NCI-H1930 (cell line): ENCODE measurements around the gene ITGA11.

Experiments
- DNase-seq, 2 experiments: peaks; one replicate each; lab custom pipeline; 2025; lab: John Stamatoyannopoulos, UW

Gene ITGA11

DNA sequence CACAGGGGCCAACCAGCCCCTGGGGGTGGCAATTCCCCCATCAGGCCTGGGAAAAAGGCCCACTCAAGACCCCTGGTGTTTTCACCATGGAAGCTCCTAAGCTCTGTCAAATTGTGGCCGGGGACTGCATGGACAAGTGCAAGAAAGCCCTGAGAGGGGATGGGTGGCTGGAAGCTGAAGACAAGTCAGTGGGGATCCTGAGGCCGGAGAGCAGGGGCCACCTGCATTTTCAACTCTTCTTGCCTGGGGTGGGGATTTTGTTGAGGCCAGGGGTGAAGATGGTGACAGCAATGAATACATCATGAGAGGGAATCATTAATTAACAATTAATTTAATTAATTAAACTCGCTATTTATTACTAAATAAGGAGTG is 120.5 kb downstream of the ITGA11 start:
- no peak for DNase-seq

DNA sequence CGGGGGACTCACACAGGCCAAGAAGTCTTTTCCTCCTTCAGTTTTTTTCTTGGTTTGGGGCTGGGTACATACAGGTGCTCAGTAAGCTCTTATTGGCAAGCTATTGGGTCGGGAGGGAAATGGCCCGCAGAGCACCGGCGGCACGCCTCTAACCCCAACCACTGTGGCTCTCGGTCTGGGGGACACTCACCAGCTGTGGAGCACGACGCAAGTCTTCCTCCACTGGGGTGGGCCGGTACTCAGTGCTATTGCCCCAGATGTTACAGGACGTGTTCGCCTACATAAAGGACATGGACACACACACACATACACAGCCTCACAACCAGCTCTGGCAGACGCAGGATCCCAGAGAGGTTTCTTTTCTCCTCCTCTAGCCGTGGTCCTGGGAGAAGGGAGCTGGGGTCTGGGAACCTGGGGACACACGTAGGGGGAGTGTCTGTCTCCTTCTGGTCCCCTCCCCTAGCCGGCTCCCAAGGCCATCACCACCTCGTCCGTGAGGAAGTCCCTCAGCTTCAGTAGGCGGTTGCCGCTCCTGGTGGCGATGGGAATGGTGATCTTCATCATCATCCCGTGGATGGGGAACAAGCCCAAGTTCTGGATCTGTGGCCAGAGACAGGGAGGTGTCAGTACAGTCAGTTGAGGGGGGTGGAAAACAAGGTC is 121.0 kb downstream of the ITGA11 start:
- DNase-seq, result no peak

DNA sequence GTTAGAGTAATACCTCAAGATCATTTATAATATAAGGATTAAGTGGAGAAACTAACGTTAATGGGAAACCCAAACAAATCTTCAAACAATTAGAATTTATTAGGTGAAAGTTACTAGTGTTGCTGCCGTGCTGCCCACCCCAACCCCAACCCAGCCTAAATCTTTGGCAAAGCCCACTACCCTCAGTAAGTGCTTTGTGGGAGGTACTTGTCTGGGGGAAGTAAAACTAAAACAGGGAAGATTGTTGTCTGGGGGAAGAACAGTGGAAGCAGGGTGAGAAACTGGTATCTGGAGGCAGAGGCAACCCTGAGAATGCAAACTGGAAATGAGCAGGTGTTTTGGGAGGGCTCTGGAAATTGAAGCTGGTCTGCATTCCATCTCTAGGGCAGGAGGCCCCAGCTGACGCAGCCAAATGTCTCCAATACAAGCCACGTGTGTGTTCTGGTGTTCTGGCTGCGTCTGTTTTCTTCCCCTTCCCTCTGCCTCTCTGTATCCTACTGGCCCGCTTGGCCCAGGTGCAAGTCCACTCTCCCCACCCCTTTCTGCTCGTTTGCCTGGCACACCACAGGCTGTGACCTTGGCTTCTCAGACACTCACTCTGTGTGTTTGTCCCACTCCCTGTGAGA is 121.7 kb downstream of the ITGA11 start:
- no peak for DNase-seq

DNA sequence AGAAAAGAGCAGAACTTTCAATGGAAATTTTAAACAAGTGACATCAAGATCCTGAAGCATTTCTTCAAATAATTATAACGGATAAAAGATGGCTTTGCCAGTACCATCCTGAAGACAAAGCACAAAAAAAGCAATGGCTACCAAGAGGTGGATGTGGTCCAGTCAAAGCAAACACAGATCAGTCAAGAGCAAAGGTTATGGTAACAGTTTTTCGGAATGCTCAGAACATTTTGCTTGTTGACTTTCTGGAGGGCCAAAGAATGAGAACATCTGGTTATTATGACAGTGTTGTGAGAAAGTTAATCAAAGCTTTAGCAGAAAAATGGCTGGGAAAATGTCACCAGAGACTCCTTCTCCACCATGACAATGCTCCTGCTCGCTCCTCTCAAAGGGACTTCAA is 122.9 kb downstream of the ITGA11 start:
- no peak for DNase-seq

DNA sequence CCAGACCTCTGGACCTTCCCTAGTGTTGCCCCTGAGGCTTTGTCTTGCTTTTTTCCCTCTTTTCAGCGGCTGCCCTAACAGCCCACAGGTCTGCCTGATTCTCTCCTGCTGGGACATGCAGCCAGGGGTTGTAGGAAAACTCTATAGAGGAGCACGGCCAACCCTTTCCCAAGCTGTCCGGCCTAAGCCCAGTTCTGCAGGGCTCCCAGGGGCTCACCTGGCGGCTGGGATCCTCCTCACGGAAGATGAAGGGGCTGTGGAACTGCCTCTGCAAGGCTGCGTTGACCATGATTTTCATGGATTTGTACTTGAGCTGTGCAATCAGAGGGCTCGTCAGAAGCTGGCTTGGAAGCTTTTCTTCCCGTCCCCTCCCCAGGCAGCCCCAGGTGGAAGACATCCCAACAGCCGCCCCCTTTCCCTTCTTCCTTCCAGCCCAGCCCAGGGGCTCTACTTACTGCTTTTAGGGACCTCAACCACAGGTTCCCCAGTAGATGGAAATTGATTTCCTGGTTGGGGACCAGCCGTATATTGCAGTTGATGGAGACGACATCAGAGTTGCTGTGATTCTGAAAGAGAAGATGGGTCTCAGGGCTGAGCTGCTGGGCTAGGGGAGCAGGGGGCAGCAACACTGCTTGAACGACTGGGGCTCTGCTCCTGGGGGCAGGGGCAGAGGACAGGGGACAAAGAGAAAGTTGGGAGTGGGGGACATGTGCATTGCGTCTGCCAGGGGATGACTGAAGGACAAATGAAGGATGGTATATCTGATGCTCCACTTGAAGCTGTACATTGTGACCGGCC is 124.6 kb downstream of the ITGA11 start:
- no peak for DNase-seq

DNA sequence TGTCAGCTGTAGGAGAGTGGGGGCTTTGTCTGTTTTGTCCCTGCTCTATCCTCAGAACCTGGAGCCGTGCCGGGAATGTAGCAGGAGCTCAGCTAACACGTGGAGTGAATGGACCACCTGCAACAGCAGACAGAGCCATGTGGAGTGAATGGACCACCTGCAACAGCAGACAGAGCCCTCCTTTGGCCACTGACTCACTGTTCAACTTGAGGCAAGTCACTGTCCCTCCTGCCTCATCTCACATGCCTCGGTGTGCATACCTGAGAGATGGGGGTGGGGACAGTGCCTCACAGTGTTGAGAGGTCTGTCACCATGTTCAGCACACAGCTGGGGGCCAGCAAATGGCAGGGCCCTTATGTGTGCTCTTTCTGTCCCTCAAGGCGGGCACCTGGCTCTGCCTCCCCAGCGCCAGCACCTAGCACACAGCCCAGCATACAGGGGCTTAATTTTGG is 126.5 kb downstream of the ITGA11 start:
- DNase-seq, result no peak

DNA sequence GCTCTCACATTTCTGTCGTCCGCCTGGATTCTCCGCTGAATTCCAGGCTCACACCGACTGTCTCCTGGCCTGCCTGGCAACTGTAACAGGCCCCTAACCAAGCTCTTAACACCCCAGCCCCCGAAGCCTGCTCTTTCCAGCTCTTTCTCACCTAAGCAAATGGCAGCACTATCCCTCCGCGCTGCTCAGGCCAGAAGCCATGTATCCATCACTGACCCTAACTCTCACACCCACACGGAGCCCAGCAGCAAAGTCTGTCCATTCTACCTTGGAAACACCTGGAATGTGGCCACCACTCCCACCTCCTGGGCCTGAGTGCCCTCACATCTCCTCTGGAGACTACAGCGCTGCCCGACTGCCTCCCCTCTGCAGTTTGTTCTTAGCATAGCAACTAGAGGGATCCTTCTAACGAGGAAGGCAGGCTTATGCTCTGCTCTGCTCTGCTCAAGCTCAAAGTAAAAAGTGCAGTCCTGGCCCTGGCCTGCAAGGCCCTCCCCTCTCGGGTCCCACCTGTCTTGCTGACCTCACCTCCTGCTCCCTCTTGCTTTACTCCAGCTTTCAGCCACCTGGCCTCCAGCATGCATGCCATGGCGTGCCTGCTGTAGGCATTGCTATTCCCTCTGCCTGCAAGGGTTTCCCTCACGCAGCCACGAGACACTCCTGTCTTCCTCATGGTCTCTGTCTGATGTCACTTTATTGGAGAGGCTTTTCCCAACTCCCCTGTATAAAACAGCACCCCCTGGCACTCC is 127.2 kb downstream of the ITGA11 start:
- no peak for DNase-seq

DNA sequence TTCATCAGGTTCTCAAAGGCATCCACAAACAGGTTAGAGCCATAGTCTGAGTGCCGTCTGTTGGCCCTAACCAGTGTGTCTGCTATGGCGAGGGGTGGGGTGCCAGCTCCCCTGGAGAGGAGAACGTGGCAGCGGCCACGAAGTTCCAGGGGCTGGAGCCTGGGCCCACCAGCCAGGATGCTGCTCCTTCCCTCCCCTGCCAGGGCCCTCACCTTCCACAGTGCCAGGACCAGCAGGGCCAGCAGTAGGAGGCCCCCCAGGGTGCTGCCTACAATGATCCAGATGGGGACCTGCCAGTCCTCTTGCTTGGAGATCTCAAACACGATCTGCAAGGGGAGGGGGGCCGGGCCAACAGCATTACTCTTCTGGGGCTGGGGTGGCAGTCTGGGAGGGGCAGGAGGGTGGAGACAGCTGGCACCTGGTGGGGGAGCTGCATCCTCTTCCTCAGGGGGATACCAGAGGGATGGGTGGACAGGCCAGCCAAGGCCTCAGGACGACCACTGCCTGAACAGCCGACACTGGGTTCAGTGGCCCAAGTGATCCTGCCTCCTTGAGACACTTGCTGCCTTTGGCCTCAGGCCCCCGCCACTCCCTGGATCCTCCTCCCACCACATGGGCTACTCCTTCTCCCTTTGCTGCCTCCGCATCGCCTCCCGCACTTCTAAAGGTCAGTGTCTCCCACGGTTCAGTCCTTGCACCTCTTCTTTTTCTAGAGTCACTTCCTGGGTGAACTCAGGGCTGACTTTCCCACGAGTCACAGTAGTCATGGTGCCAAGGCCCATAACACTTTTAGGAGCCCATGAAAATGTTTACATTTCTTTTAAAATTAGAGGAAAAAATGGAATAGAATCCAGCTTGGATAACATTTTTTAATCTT is 128.2 kb downstream of the ITGA11 start:
- no peak for DNase-seq

DNA sequence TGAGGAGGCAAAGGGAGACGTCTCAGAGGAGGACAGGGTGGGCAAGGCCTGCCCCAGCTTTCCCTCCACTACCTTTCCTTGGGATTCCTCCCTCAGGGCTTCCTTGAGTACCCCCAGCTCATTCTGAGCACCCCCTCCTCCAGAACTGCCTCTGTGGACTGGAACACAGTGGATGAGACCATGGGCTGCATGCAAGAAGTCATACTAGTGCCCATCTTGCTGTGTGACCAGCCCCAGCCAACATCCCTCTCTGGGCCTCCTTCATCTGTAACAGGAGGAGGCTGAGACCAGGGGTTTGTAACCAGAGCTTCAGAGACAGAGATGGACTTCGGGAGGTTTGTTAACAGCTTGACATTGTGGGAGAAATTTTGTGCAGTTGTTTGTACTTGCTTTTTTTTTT is 128.8 kb downstream of the ITGA11 start:
- no peak for DNase-seq

DNA sequence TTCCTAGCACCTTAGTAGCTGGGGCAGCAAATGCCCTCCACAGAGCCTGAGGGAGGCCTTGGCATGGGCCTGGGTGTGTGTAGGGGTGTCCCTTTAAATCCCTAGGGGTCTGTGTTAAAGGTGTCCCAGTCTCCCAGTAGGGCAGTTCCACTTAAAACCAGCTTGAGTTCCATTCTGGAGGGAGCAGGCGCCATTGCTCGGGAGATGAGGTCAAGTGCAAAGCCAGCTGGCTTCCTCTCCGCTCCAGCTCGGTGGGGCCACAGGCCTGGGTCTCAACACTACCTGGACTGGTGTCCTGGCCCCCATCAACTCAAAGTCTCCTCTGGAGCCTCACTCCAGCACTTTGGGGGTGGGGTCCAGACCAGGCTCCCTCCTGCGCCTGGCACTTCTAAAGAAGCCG is 129.2 kb downstream of the ITGA11 start:
- no peak for DNase-seq

DNA sequence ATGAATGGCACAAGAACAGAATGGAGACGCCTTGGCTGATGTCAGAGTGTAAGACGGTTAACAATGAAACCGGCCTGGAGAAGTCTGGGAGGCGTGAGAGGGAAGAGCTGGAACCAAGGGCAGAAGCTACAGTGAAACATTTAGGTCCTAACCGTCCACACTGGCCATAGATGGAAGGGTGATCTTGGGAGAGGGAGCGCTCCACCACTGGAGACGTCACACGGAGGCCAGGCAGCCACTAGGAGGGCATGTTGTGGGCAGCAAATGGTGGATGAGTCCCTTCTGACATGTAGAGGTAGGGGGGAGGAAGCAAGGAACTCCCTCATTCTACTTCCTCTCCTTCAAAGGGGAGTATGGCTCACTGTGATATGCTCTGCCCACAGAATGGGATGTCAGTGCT is 130.7 kb downstream of the ITGA11 start:
- no peak for DNase-seq

DNA sequence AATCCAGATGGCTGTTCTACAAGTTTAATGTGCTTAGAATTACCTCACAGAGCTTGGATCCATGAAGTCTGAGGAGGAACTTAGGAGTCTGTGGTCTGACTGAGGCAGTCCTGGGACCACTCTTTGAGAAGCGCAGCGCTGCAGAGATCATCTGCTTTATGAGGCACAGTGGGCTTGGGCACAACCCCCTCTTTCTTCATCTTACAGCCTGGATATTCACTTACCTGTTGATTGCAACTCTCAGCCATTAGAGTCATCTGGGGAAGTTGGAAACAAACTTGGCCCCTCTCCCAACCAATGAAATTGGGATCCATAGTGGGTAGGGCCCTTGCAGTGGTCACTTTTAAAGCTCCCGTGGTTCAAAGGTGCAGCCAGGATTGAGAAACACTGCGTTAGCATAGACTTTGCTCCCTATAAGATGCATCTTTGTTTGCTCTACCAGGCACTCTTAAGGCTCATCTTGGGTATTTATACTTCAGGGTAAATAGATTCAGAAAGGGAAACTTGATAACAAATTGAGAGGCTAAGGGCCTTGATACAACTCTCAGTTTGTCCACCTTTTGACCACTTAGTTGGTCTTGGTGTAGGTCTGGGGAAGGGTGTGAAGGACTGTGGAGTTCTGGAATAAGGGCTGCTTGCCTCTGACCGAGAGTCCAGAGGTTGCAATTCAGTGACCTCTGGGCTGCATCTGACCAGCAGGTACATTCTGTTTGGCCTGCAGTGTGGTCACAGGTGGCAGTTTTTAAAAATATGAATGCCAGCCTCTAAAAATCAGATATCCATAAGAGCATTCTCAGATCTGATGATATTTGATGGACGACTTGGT is 131.6 kb downstream of the ITGA11 start:
- no peak for DNase-seq

DNA sequence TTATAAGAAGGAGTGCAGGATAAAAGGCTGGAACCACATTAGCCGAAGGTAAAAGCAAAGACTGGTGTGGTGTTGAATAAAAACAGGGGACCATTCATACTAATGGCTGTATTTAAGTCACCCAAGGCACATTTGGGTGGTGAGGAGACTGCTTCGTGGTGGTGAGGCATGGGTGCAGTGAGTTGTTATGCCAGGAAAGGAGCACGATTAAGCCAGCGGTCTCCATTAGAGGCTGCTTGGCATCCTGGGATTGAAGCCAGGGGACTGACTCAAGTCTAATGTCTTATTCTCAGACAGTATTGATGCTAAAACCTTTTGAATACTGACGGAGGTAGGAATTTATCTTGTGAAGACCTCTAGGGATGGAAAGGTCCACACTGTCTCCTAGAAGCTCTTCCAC is 132.5 kb downstream of the ITGA11 start:
- no peak for DNase-seq

DNA sequence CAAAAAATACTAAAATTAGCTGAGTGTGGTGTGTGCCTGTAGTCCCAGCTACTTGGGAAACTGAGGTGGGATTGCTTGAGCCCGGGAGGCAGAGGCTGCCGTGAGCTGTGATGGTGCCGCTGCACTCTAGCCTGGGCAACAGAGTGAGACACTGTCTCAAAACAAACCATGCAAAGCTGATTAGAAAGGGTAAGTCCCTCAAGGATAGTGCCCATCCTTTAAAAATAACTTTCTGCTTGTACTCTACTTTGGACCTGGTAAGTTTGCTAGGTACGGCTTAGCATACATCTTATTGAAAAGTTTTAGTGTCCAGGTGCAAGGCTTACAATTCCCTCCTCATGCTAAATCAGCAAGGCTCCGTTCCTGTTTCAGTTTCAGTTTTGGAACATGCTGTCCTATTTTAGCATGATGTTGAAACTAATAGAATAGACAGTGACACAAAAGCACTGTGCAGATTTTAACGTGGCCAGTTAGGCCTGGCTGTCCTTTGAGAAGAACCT is 133.0 kb downstream of the ITGA11 start:
- no peak for DNase-seq

DNA sequence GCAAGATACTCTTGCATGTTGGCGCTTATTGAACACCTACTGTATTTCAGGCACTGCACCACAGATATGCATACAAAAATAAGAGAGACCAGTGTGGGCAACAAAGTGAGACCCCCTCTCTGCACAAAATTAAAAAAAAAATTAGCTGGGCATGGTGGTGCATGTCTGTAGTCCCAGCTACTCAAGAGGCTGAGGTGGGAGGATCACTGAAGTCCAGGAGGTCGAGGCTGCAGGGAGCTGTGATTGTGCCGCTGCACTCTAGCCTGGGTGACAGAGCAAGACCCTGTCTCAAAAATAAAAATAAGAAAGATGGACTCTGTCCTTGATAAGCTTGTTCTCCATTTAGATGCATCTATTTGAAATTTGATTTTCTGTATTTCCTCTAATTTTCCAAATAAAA is 133.6 kb downstream of the ITGA11 start:
- DNase-seq, result no peak

DNA sequence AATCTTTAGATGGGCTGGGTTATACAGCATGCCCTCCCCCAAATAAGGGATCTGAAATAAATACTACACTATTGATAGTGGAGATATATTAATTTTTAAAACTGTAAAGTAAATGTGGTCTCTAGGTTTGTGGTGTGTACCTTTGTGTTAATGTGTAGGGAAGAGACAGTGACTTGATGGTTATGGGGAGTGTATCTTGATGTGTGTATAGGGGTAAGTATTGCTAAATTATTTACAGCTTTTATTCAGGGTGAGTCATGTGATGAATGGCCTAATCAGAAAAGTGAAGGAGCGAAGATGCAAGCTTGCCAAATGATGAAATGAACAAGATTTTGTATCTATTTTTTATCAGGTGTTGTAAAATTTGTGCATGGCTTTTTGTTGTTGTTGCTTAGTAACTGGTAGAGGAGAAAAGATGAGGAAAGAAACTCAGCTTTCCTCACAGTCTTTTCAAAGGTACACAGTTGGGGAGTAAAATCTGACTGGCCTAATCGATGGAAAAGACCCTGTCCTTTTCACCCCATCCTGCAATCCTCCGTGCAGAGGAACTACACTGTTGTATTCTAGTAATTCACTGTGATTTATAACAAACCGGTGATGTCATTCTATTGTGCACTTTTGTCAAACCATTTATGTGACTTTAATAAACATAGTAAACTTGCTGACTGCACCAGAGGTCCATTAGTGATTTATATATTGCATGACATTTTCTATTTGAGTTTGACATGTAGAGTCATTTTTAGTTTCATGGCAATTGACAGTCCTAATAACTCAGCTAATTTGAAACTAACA is 136.8 kb downstream of the ITGA11 start:
- no peak for DNase-seq

DNA sequence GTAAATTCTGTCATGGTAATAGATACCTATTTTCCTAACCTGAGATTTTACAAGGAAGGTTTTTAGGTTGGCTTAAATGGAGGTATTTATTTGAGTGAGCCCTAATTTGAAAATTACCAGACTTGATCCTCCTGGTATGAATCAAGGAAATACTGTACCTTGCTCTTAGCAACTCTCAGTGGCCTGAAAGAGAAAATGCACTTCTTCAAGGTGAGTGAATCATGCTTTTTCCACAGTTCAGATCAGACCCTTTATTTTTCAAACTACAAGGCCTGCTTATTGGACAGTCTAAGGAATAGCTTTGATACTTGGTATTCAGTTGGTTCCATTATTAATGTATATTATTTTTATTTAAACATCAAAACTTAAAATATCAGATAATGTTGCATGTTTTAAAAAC is 139.0 kb downstream of the ITGA11 start:
- DNase-seq, result no peak

DNA sequence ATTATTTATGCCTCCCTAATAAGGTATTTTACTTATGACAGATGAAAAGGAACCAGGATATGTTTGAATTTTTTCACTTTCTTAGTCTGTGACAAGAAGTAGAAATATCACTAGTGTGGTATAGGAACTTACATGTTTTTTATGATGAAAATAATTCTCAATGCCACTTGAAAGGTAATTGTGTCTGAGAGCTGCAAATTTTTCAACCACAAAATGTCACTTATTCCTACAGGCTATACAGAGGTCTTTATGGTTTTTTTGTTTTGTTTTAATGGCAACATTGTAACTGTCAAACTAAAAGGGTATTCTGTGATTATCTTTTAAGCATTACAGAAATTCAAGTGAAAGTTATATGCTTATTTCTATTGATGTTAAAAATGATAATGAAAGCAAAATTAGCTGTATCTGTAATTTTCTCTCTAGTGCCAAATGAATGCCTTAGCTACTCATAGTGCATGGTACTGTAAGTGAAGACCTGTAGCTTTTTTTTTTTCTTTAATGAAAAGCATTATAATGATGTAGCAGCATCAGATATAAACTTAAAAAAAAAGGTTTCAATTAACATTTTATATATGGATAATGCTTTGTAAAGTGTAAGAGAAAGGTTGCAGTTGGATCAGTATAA is 139.7 kb downstream of the ITGA11 start:
- DNase-seq, result no peak

DNA sequence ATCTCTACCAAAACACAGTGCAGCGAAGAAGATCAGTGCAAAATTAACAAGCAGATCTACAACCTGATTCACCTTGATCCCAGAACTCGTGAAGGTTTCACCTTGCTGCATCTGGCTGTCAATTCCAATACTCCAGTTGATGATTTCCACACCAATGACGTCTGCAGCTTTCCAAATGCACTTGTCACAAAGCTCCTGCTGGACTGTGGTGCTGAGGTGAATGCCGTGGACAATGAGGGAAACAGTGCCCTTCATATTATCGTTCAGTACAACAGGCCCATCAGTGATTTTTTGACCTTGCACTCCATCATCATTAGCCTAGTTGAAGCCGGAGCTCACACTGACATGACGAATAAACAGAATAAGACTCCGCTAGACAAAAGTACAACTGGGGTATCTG is 141.2 kb downstream of the ITGA11 start:
- DNase-seq, result no peak
